Sciatic nerve (tissue), 2 donors: ENCODE measurements around the gene LBHD2. TPM values are rescaled to one million over a fixed set of nuclear protein-coding genes. Genes with fewer than 3 reads are reported as not detected.
"Not testable (repeated sequence)": the region's sequence is repeated elsewhere in the genome, so short reads cannot be mapped to it uniquely, and the experiment has no call there.

Experiments used
- ATAC-seq: fragments of 200-7000 bp; cut with Tn5 transposase; one replicate; pipeline ENCODE4 v1.9.1; 2020; ENCODE audit warnings: mild to moderate bottlenecking, moderate library complexity
- DNase-seq: peaks from one replicate; pipeline ENCODE4 v3.0.0-alpha.2; 2020; ENCODE audit warnings: low spot score
- intact Hi-C: fragments of 100-400 bp; cut with DNase I; formaldehyde crosslinking; loops from one replicate; pipeline ENCODE4 v1.14.2; 2022
- total RNA-seq: library from RNA; stranded (reverse); fragmentation: NEBNext Ultra II Directional; extraction: Animal tissue kit (Norgen Biotek cat#: 25700); gene quantifications from one replicate; pipeline ENCODE4 v1.2.1, GENCODE V29; 2021
- donor health status: DM: no; HTN: no; CAD: no.
- donor health status: DM: no; HTN: no; CAD: no.

Gene LBHD2
- not detected for total RNA-seq

DNA sequence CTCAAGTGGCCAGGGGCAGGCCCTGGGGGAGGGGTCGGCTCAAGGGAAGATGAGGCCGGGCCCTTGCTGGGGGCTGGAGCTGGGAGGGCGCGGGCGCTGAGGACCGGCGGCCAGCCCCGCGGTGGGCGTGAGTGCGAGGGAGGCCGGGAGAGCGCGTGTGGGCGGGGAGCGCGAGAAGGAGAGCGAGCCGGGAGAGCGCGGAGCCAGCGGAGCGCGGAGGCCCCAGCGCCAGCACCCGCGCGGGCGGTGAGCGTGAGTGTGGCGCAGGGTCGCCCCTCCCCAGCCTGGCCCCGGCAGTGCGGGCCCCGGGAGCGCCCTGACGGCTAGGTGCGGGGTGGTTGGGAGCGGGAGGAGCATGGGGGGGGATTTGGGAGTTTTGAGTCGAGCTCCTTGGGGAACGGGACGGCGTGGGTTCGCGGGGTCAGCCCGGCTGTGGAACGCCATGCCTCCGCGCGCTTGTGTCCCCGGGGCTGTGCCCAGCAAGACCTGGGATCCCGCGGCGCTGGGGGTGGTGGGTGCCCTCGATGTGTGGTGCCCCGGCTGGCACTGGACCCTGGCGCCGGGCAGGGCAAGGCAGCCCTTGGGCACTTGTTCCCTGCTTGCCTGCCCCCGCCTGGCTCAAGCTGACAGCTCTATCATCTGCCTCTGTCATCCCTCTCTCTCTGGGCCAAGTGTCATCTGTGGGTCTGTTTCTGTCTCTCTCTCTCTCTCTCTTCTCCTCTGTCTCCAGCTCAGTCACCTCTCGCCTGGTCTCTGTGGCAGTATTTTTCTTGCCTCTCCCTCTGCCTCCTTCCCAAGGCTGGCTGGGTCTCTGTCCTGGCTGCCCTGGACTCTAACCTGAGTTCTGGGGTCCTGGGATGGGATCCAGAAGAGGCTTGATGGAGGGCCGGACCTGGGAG is at the start of gene LBHD2:
TSS of gene LBHD2 (plus strand) at position 190 of the 899 bp plus-strand sequence. CDS start 1,803 bp downstream, outside the sequence.
- no peak for ATAC-seq
- DNase-seq: no peak

DNA sequence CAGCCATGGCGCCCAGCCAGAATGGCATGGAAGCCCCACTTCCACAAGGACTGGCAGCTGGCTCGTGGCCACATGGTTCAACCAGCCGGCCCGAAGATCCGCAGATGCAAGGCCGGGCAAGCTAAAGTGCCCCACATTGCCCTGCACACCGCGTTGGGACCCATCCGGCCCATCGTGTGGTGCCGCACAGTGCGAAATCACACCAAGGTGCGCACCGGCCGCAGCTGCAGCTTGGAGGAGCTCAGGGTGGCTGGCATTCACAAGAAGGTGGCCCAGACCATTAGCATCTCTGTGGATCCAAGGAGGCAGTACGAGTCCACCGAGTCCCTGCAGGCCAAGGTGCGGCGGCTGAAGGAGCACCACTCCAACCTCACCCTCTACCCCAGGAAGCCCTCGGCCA is 42.5 kb upstream of the LBHD2 start:
- DNase-seq: no peak
- intact Hi-C loops: no loop called here
- no peak for ATAC-seq

More for the DNA sequence above, at the start of gene LBHD2:
- intact Hi-C loops: no loop called here

DNA sequence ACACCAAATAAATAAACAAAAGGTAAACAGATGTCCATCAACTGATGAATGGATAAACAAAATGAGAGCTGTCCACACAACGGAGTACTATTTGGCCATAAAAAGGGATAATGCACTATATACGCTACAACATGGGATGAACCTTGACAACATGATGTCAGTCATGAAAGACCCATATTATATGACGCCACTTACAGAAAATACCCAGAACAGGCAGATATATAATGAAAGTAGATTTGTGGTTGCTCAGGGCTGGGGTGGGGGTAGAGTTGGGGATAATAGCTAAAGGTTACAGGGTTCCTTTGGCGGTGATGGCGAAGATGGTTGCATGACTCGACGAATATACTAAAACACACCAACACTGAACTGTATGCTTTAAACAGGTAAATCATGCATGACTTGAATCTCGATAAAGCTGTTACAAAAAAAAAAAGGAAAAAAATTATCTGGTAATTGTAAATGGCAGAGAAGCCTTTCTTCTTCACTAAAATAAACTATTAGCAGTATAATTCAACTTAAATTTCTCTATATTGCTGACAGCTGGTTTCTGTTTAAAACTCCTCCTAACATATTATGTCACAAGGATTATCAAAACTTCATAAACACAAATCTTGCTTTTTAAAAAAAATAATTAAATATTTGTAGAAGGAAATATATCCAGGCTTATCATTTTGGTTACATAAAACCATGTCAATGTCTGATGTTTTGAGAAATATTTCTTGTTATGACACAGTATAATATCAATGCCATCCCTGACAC is 40.6 kb upstream of the LBHD2 start:
- DNase-seq: no peak
- intact Hi-C loops: no loop called here
- no peak for ATAC-seq

- DNase-seq (no peak), ATAC-seq (no peak)
These were observed 38.6 kb upstream of the LBHD2 start for GRCh38 chr14:103045371-103045869.

DNA sequence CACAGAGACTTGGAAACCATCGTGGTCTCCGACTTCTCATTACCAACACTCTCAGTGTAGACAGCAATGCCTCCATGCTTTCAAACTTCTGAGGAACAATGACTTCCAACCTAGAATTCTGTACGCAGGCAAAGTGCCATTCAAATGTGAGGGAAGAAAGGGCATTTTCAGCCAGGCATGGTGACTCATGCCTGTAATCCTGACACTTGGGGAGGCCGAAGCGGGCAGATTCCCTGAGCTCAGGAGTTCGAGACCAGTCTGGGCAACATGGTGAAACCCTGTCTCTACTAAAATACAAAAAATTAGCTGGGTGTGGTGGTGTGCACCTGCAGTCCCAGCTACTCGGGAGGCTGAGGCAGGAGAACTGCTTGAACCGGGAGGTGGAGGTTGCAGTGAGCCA is 36.6 kb upstream of the LBHD2 start:
- intact Hi-C loops, ATAC-seq, DNase-seq: not testable (repeated sequence)

More at GRCh38 chr14:103045371-103045869, 38.6 kb upstream of the LBHD2 start:
- intact Hi-C loops: no loop called here

DNA sequence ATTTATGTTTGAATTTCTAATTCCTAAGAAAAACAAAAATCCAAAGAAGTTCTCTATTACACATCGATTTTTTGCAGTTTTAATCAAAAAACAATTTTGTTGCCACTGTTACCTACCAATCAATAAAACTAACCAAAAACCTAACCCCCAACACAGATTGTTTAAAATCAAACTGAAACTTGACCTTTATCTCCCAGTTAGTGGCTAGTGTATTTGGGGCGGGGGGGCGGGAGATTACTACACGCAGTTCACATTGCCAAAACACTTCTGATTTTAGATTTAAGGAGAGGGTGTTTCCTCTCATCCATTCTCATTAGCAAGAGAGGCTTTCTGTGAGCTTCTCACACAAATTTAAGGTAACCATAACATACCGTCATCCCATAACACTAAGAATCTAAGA is 33.1 kb upstream of the LBHD2 start:
- intact Hi-C loops: no loop called here
- ATAC-seq (no peak), DNase-seq (no peak)

DNA sequence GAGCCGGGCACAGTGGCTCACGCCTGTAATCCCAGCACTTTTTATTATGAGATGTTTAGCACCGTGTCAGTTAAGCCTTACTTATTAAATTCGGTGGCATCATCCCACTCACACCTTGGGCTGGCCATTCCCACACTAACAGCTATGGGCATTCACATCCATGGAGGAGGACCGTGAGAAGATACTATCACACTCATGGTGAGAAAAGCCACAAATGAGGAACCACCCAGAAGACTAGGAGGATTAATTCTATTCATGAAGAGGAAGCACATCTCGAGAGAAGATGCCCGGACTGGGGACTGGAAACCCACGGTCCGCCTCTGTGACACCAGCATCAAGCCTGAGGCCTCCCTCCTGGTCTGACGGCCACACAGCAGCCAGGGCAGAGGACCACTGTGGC is 31.6 kb upstream of the LBHD2 start:
- intact Hi-C loops: no loop called here
- peak; percentile 31 for DNase-seq
- no peak for ATAC-seq

DNA sequence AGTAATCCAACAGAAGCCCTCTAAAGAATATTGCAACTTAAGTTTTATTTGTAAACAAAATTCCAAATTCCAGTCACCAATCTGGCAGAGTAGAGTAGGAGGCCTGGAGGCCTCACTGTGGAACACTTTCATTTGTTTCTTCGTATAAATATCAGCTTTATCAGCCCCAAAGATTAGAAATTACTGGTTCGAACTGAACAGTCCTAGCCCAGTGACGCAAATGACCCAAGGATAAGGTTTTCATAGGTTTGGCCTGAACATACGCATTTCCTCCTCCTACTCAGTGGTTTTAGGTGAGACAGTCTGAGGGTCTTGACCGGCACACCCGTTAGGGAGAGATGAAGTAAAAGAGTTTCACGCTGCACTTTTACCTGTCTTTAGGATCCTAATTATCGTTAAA is 28.3 kb upstream of the LBHD2 start:
- ATAC-seq (no peak), DNase-seq (no peak)
- intact Hi-C loops: no loop called here

DNA sequence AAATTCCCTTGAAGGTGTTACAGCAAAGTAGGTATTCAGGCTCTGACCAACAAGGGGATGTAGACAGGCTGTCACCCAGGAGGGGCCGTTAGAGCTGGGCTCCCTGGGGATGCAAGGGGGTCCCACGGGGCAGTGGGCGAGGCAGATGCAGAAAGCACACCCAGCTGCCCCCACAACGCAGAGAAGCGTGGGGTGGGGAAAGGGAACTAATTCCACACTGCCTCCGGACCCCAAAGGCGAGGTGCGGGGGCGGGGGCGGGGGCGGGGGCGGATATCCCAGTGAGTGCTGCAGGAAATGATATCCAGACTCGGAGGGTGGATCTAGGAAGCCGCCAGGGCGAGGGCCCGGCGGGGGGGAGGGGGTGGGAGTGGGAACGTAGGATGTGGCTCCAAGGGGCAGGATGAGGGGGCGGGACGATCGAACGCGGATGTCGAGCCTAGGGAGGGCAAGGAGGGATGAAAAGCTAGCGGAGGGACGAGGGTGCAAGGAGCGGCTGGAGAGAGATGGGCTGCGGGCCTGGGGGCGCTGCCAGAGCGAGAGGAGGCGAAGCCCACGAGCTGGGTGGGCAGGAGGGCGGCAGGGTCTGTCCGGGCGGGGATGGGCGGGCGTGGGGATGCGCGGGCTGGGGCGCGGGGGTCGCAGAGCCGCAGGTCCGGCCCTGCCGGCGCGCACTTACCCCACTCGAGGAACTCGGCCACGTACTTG is 27.5 kb upstream of the LBHD2 start:
- ATAC-seq (peak; percentile 54), DNase-seq (peak; percentile 83)
- intact Hi-C loops: no loop called here

DNA sequence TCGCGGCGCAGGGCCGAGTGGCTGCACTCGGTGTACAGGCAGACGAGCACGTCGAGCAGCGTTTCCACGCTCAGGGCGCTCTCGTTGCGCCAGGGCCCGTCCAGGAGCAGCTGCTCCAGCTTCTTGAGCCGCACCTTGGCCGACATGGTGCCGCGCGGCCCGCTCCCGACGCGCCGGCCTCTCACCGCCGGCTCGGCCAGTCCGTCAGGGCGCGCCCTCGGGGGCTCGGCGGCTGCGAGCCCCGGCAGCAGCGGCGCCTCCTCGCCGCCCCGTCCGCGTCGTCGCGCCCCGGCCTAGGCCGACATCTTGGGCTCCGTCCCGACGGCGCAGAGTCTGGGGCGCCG is 27.0 kb upstream of the LBHD2 start:
- peak; percentile 69 for DNase-seq
- intact Hi-C loops: no loop called here
- no peak for ATAC-seq

GRCh38 chr14:103057372-103058163 is 26.4 kb upstream of the LBHD2 start, which contains the start of gene CDC42BPB:
Gene CDC42BPB, minus strand, starts transcription at chr14:103057549. Its CDS starts 376 bp downstream, at chr14:103057173.
- DNase-seq: peak; percentile 89
- intact Hi-C loops: no loop called here
- ATAC-seq: peak; percentile 95

DNA sequence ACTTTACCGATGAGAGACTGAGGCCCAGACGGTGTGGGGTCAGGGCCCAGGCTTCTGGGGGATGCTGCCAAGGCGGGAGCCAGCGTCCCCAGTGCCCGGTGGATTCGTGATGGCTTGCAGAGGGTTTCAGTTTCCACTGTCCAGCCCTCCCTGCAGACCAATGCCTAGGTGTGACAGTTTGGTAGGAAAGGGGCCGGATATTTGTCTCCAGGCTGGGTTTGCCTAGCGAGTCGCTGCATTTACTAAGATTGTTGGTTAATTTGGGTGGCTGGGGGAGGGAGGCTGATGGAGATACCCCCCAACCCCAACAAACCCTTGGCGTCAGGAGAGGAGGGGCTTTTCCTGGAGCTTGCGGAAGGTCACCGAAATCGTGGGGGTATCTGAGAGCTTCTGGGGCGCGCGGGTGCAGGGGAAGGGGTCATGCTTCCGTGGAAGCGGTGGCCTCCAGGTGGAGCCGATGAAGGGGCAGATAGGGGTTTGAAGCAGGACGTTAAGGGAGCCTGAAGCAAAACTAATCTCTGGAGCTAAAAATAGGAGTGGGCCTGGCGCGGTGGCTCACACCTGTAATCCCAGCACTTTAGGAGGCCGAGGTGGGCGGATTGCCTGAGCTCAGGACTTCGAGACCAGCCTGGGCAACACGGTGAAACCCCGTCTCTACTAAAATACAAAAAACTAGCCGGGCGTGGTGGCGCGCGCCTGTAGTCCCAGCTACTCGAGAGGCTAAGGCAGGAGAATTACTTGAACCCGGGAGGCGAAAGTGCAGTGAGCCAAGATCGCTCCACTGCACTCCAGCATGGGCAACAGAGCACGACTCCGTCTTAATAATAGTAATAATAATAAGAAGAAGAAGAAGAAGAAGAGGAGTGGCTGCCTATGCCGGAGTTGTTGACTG is 25.6 kb upstream of the LBHD2 start:
- DNase-seq: peak; percentile 61
- peak; percentile 25 for ATAC-seq

GRCh38 chr14:103059556-103059955 is 24.5 kb upstream of the LBHD2 start:
- ATAC-seq (no peak), DNase-seq (peak; percentile 35)
- intact Hi-C loops: no loop called here

More for the DNA sequence above, 25.6 kb upstream of the LBHD2 start:
- intact Hi-C loops: no loop called here

DNA sequence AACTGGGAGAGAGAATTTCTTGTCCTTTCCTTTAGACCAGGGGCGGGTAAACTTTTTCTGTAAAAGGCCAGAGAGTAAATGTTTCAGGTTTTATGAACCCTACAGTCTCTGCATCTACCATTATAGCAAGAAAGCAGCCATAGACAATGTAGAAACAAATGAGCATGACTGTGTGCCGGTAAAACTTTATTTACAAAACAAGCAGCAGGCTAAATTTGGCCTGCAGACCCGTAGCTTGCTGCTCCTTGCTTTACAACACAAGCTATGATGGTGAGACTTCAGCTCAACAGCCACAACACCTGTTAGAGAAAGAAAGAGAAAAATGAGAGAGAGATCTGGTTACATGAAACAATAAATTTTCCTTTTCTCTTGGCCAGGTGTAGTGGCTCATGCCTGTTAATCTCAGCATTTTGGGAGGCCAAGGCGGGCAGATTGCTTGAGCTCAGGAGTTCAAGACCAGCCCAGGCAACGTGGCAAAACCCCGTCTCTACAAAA is 22.5 kb upstream of the LBHD2 start:
- intact Hi-C loops: no loop called here
- peak; percentile 30 for DNase-seq
- ATAC-seq: no peak

DNA sequence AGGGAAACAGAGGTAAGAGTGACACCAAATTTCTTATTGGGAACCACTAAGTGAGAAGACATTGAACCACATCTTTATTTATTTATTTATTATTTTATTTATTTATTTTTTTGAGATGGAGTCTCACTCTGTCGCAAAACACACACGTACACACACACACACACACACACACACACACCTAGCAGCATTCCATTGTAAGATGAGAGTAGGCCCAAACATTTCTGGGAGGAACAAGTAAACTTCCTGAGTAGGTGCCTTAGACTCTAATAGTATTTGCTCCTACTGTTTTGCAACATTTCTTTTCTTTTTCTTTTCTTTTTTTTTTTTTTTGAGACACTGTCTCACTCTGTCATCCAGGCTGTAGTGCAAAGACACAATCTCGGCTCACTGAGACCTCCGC is 19.6 kb upstream of the LBHD2 start:
- intact Hi-C loops: no loop called here
- DNase-seq (no peak), ATAC-seq (no peak)

DNA sequence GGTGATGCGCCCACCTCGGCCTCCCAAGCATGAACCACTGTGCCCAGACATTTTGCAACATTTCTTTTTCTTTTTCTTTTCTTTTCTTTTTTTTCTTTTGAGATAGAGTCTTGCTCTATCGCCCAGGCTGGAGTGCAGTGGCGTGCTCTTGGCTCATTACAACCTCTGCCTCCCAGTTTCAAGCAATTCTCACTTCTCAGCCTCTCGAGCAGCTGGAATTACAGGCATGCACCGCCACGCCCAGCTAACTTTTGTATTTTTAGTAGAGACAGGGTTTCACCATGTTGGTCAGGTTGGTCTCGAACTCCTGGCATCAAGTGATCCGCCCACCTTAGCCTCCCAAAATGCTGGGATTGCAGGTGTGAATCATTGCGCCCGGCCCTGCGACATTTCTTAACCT is 19.0 kb upstream of the LBHD2 start:
- ATAC-seq (no peak), DNase-seq (no peak)
- intact Hi-C loops: no loop called here

- DNase-seq (no peak), ATAC-seq (no peak)
- intact Hi-C loops: no loop called here
These were observed 18.1 kb upstream of the LBHD2 start for GRCh38 chr14:103065861-103066260.
